ENCODE data around the gene KCNE3.

The KCNE3 gene

GRCh38 chr11:74473382-74474173 is 6.2 kb upstream of the KCNE3 start:
- no peak overlapping the region for H3K4me3 ChIP-seq (ENCODE audit: low read depth, low read length)
- no peak for DNase-seq (ENCODE audit: low read depth)

- no peak for DNase-seq (ENCODE audit: low read depth)
- H3K4me3 ChIP-seq (ENCODE audit: low read depth, low read length): no peak overlapping the region
Observed at GRCh38 chr11:74471668-74472429, 4.5 kb upstream of the KCNE3 start.

GRCh38 chr11:74471037-74471436 is 3.7 kb upstream of the KCNE3 start:
- no peak for DNase-seq (ENCODE audit: low read depth)
- no peak overlapping the region for H3K4me3 ChIP-seq (ENCODE audit: low read depth, low read length)

- DNase-seq (ENCODE audit: low read depth): no peak
- no peak overlapping the region for H3K4me3 ChIP-seq (ENCODE audit: low read depth, low read length)
Observed at GRCh38 chr11:74470526-74470925, 3.2 kb upstream of the KCNE3 start.

GRCh38 chr11:74468936-74469335 is 1.6 kb upstream of the KCNE3 start:
- DNase-seq (ENCODE audit: low read depth): no peak
- H3K4me3 ChIP-seq (ENCODE audit: low read depth, low read length): no peak overlapping the region

- no peak overlapping the region for H3K4me3 ChIP-seq (ENCODE audit: low read depth, low read length)
- DNase-seq (ENCODE audit: low read depth): no peak
Observed at GRCh38 chr11:74468521-74468920, 1.2 kb upstream of the KCNE3 start.

GRCh38 chr11:74468058-74468457 is 709 bp upstream of the KCNE3 start:
- no peak overlapping the region for H3K4me3 ChIP-seq (ENCODE audit: low read depth, low read length)

GRCh38 chr11:74465291-74465708 is 2.0 kb downstream of the KCNE3 start:
- no peak overlapping the region for H3K4me3 ChIP-seq (ENCODE audit: low read depth, low read length)
- DNase-seq (ENCODE audit: low read depth): no peak

More at GRCh38 chr11:74468058-74468457, 709 bp upstream of the KCNE3 start:
- DNase-seq (ENCODE audit: low read depth): no peak

- H3K4me3 ChIP-seq (ENCODE audit: low read depth, low read length): no peak overlapping the region
- no peak for DNase-seq (ENCODE audit: low read depth)
Observed at GRCh38 chr11:74464746-74465145, 2.6 kb downstream of the KCNE3 start.

- H3K4me3 ChIP-seq (ENCODE audit: low read depth, low read length): no peak overlapping the region
- no peak for DNase-seq (ENCODE audit: low read depth)
Observed at GRCh38 chr11:74463216-74463615, 4.1 kb downstream of the KCNE3 start.

GRCh38 chr11:74462631-74463030 is 4.7 kb downstream of the KCNE3 start:
- no peak overlapping the region for H3K4me3 ChIP-seq (ENCODE audit: low read depth, low read length)
- no peak for DNase-seq (ENCODE audit: low read depth)

- H3K4me3 ChIP-seq (ENCODE audit: low read depth, low read length): peak overlapping the region; percentile 11
- DNase-seq (ENCODE audit: low read depth): no peak
Observed at GRCh38 chr11:74462009-74462408, 5.3 kb downstream of the KCNE3 start.

- no peak for DNase-seq (ENCODE audit: low read depth)
Observed at GRCh38 chr11:74460481-74461154, 6.7 kb downstream of the KCNE3 start.

GRCh38 chr11:74460065-74460464 is 7.3 kb downstream of the KCNE3 start:
- no peak overlapping the region for H3K4me3 ChIP-seq (ENCODE audit: low read depth, low read length)
- no peak for DNase-seq (ENCODE audit: low read depth)

More at GRCh38 chr11:74460481-74461154, 6.7 kb downstream of the KCNE3 start:
- no peak overlapping the region for H3K4me3 ChIP-seq (ENCODE audit: low read depth, low read length)

- DNase-seq (ENCODE audit: low read depth): no peak
- no peak overlapping the region for H3K4me3 ChIP-seq (ENCODE audit: low read depth, low read length)
Observed at GRCh38 chr11:74459584-74459983, 7.8 kb downstream of the KCNE3 start.

GRCh38 chr11:74457356-74457755 is 10.0 kb downstream of the KCNE3 start:
- H3K4me3 ChIP-seq (ENCODE audit: low read depth, low read length): no peak overlapping the region
- no peak for DNase-seq (ENCODE audit: low read depth)

GRCh38 chr11:74453373-74453975 is 13.9 kb downstream of the KCNE3 start:
- DNase-seq (ENCODE audit: low read depth): no peak
- no peak overlapping the region for H3K4me3 ChIP-seq (ENCODE audit: low read depth, low read length)

- DNase-seq (ENCODE audit: low read depth): no peak
- no peak overlapping the region for H3K4me3 ChIP-seq (ENCODE audit: low read depth, low read length)
Observed at GRCh38 chr11:74452366-74452765, 15.0 kb downstream of the KCNE3 start.

GRCh38 chr11:74450318-74450717 is 17.0 kb downstream of the KCNE3 start:
- DNase-seq (ENCODE audit: low read depth): no peak

More at GRCh38 chr11:74450318-74450717, 17.0 kb downstream of the KCNE3 start:
- H3K4me3 ChIP-seq (ENCODE audit: low read depth, low read length): no peak overlapping the region
